NCI-H2227 (cell line): ENCODE results near the gene SAMD4A.

Experiments used
- DNase-seq: peaks from one replicate; lab custom pipeline; 2025; ENCODE audit not compliant: unreplicated experiment; lab: John Stamatoyannopoulos, UW

Gene SAMD4A

GRCh38 chr14:54565785-54566409 lies 1.0 kb upstream of the SAMD4A start:
- DNase-seq, result peak; percentile 81

- DNase-seq, result peak; percentile 46
Observed at GRCh38 chr14:54567224-54567638, 303 bp downstream of the SAMD4A start.

- DNase-seq, result peak; percentile 55
Observed at GRCh38 chr14:54567639-54568561, 972 bp downstream of the SAMD4A start.

- no peak for DNase-seq
Observed at GRCh38 chr14:54568821-54569595, 2.1 kb downstream of the SAMD4A start.

- no peak for DNase-seq
Observed at GRCh38 chr14:54570047-54570446, 3.1 kb downstream of the SAMD4A start.

- DNase-seq, result no peak
Observed at GRCh38 chr14:54570631-54571415, 3.9 kb downstream of the SAMD4A start.

GRCh38 chr14:54572316-54572715 lies 5.4 kb downstream of the SAMD4A start:
- DNase-seq, result peak; percentile 38

GRCh38 chr14:54574528-54574927 lies 7.6 kb downstream of the SAMD4A start:
- DNase-seq, result no peak

GRCh38 chr14:54577494-54577893 lies 10.6 kb downstream of the SAMD4A start:
- DNase-seq, result no peak

- no peak for DNase-seq
Observed at GRCh38 chr14:54577977-54578376, 11.0 kb downstream of the SAMD4A start.

GRCh38 chr14:54579621-54580020 lies 12.7 kb downstream of the SAMD4A start:
- DNase-seq, result no peak

- no peak for DNase-seq
Observed at GRCh38 chr14:54580933-54581332, 14.0 kb downstream of the SAMD4A start.

GRCh38 chr14:54582334-54582733 lies 15.4 kb downstream of the SAMD4A start:
- DNase-seq, result no peak

GRCh38 chr14:54584097-54584496 lies 17.2 kb downstream of the SAMD4A start:
- DNase-seq, result no peak

GRCh38 chr14:54585214-54585613 lies 18.3 kb downstream of the SAMD4A start:
- no peak for DNase-seq

GRCh38 chr14:54589076-54589475 lies 22.1 kb downstream of the SAMD4A start:
- no peak for DNase-seq

- no peak for DNase-seq
Observed at GRCh38 chr14:54589843-54590242, 22.9 kb downstream of the SAMD4A start.

- no peak for DNase-seq
Observed at GRCh38 chr14:54590481-54590880, 23.6 kb downstream of the SAMD4A start.

GRCh38 chr14:54591461-54591860 lies 24.5 kb downstream of the SAMD4A start:
- no peak for DNase-seq

GRCh38 chr14:54591866-54592265 lies 24.9 kb downstream of the SAMD4A start:
- DNase-seq, result no peak

- DNase-seq, result no peak
Observed at GRCh38 chr14:54593860-54594259, 26.9 kb downstream of the SAMD4A start.
